Lower lobe of right lung (tissue), 2 donors: ENCODE measurements around the gene LARP1. TPM values are rescaled to one million over a fixed set of nuclear protein-coding genes. Genes with fewer than 3 reads are reported as not detected.
A peak's percentile ranks its signal among the peaks of the same experiment; 100 is the strongest.
"Not testable (repeated sequence)": the region's sequence is repeated elsewhere in the genome, so short reads cannot be mapped to it uniquely, and the experiment has no call there.

Source experiments
- ATAC-seq, 2 donors: fragments of 200-7000 bp; cut with Tn5 transposase; one replicate each; pipeline ENCODE4 v1.9.1; 2020 to 2022; ENCODE audit warnings: mild to moderate bottlenecking in 2 of 2, moderate library complexity in 2 of 2
- DNase-seq: peaks from one replicate; pipeline ENCODE4 v3.0.0-alpha.2; 2020
- H3K27ac ChIP-seq: fragments of 200-600 bp; one replicate; pipeline ENCODE4 v1.8.0; 2022
- H3K27me3 ChIP-seq: fragments of 200-600 bp; one replicate; pipeline ENCODE4 v1.8.0; 2022; ENCODE audit warnings: low read depth
- H3K36me3 ChIP-seq: fragments of 200-600 bp; one replicate; pipeline ENCODE4 v1.8.0; 2022; ENCODE audit warnings: mild to moderate bottlenecking
- H3K4me1 ChIP-seq: fragments of 200-600 bp; one replicate; pipeline ENCODE4 v1.8.0; 2022
- H3K4me3 ChIP-seq: fragments of 200-600 bp; one replicate; pipeline ENCODE4 v1.8.0; 2022; ENCODE audit warnings: mild to moderate bottlenecking
- H3K9me3 ChIP-seq: fragments of 200-600 bp; one replicate; pipeline ENCODE4 v1.8.0; 2022
- CTCF ChIP-seq: fragments of 200-600 bp; IDR thresholded peaks from one replicate; pipeline ENCODE4 v1.8.0; 2022; ENCODE audit warnings: antibody characterized with exemption, mild to moderate bottlenecking
- intact Hi-C: fragments of 100-400 bp; cut with DNase I; formaldehyde crosslinking; loops from one replicate; pipeline ENCODE4 v1.11.0; 2022
- total RNA-seq: library from RNA; stranded (reverse); fragmentation: NEBNext Ultra II Directional; extraction: Animal tissue kit (Norgen Biotek cat#: 25700); gene quantifications from one replicate; pipeline ENCODE4 v1.2.1, GENCODE V29; 2021
- donor health status: DM: no; HTN: yes; CAD: no; lungs with severe emphysema.

The LARP1 gene
- total RNA-seq, 1 donor from 2014 or later = 143 TPM

DNA sequence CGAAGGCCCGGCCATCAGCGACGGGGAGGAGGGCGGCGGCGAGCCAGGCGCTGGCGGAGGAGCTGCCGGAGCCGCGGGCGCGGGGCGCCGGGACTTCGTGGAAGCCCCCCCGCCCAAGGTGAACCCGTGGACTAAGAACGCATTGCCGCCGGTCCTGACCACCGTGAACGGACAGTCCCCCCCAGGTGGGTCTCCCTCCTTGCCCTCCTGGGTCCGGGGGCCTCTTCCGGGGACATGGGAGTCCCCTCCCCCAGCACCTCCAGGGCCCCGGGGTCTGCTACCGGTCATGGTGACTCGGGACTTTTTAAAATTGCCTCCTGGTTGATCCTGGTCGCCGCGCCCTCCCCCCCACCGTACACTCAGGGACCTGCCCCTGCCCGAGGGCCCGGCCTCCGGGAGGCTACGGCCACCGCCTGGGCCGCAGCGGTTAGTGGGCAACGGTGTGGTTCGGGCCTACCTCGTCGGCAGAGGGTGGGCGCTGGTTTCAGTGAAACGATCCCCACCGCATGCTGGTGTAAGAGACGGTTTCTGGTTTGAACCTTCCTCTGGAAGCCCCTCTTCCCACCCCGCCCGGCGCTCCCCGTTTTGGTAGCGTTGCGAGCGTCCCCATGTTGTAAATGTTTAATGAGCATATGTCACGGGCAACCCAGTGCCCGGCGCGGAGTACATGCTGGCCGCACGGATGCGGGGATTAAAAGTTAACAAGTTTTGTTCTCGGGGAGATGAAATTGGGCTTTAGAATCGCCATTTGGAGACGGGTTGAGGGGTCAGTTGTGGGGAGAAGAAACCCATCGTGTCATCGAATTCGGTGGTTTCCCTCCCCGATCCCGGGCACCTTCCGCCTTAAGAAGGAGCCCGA, 1.1 kb downstream of the LARP1 start:
- DNase-seq (peak; percentile 74), ATAC-seq (peak; percentile 26 to 39)
- H3K4me1 ChIP-seq = peaks cover 53% of the 10 kb centered on the region
- intact Hi-C loops = no loop called here
- peak overlapping the region; percentile 91 for H3K27ac ChIP-seq
- no peaks in the 10 kb centered on the region for H3K27me3 ChIP-seq
- no peak for TF ChIP-seq CTCF
- H3K9me3 ChIP-seq = no peaks in the 10 kb centered on the region
- H3K36me3 ChIP-seq = no peaks in the 10 kb centered on the region
- peak overlapping the region; percentile 81 for H3K4me3 ChIP-seq

DNA sequence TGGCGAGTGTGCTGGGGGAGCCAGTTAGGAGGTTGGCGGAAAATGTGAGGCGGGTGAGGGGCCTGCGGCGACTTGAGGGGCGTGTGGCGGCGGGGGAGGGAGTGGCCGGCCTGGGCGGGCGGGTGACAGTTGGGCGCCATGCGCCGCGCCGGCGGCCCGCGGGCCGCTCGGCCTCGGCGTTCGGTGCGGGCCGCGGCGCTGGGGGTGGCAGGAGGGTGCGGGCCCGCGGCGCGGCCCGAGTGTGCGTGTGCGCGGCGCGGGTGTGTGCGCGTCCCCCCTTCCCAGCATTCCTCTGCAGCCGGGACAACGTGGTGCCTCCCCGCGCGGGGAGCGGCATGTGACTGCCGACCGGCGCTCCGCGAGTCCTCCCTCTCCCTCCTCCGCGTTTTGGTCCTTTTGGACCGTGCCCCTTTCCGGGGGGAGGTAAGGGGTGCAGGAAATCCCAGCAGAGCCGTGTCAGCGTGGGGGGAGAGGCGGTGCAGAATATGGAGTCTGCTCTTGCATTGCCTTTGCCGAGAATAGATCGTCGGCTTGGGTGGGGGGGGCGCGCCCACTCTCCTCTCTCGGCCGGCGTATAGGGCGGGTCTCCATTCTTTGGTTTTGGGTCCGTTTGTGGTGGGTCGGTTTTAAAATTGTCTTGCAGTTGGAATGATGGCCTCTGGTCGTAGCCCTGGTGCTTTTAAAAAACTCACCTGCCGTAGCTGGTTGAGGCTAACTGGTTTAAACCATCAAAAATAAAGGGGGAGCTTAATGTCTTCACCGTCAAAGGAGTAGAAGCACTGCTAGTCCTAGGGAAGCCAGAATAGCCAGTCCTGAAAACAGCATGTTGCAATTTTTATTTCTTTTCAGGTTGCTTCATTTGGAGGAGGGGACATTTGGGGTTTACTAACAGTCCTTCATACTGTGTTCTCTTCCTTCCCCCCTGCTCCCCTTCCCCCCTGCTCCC, 2.0 kb downstream of the LARP1 start:
- no peaks in the 10 kb centered on the region for H3K36me3 ChIP-seq
- H3K27me3 ChIP-seq = no peaks in the 10 kb centered on the region
- TF ChIP-seq CTCF = no peak
- DNase-seq = peak; percentile 73
- peak; percentile 2 to 4 for ATAC-seq
- H3K9me3 ChIP-seq = no peaks in the 10 kb centered on the region
- H3K4me1 ChIP-seq = peaks cover 62% of the 10 kb centered on the region
- intact Hi-C loops = no loop called here
- H3K27ac ChIP-seq = peak overlapping the region; percentile 91
- peak overlapping the region; percentile 81 for H3K4me3 ChIP-seq

DNA sequence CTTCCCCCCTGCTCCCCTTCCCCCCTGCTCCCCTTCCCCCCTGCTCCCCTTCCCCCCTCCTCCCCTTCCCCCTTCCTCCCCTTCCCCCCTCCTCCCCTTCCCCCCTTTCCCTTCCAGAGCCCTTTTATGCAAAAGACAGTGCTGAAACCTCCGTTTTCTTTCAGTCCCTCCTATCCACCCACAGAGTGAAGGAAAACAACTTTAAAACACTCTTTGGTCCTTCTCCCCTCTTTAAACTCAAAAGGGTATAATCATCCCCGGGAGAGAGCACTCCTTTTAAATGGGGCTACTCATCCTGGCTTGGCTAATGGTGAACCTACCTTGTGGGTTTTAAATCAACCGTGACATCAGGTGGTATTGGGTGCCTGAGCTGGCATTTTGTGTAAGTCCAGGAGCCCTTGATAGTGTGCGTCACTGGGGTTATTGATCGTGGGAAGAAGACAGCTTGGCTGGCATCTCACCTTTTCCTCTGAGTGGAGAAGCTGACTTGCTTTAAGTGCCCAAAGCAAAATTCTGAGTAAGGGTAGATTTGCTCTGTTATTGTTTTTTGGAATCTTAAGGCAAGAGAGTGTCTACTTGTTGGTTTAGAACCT, 2.7 kb downstream of the LARP1 start:
- H3K27ac ChIP-seq = no peak overlapping the region
- ATAC-seq = no peak
- no peaks in the 10 kb centered on the region for H3K36me3 ChIP-seq
- no peaks in the 10 kb centered on the region for H3K9me3 ChIP-seq
- TF ChIP-seq CTCF = no peak
- no peak for DNase-seq
- H3K27me3 ChIP-seq = no peaks in the 10 kb centered on the region
- intact Hi-C loops = no loop called here
- peaks cover 70% of the 10 kb centered on the region for H3K4me1 ChIP-seq
- peak overlapping the region; percentile 39 for H3K4me3 ChIP-seq

- no peak for ATAC-seq
- Histone ChIP-seq H3K9me3 (no peaks in the 10 kb centered on the region), H3K4me3 (peak overlapping the region; percentile 39), H3K27ac (no peak overlapping the region), H3K36me3 (no peaks in the 10 kb centered on the region), H3K4me1 (peaks cover 64% of the 10 kb centered on the region), H3K27me3 (no peaks in the 10 kb centered on the region)
- intact Hi-C loops = no loop called here
- no peak for TF ChIP-seq CTCF
- DNase-seq = no peak
Observed at GRCh38 chr5:154758493-154758892, 3.3 kb downstream of the LARP1 start.

DNA sequence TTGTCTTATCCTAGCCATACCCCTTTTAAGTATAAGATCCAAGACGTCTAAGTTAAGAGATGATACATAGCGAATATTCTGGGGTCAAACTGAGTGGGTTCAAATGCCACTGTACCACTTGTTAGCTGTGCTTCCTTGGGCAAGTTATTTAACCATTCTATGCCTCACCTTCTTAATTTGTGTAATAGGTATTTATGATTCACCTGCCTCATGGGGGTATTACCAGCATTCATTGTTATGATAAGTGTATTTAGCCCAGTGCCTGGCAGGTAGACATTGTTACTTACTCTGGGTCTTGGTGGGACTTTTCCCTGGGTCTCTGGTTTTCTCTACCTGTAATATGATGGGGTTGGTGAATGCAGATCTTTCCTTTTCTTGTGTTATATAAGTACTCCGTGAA, 3.8 kb downstream of the LARP1 start:
- peaks cover 59% of the 10 kb centered on the region for H3K4me1 ChIP-seq
- no peak for TF ChIP-seq CTCF
- no peaks in the 10 kb centered on the region for H3K27me3 ChIP-seq
- H3K36me3 ChIP-seq = no peaks in the 10 kb centered on the region
- H3K4me3 ChIP-seq = no peak overlapping the region
- ATAC-seq (no peak), DNase-seq (no peak)
- no peak overlapping the region for H3K27ac ChIP-seq
- H3K9me3 ChIP-seq = no peaks in the 10 kb centered on the region
- intact Hi-C loops = no loop called here

DNA sequence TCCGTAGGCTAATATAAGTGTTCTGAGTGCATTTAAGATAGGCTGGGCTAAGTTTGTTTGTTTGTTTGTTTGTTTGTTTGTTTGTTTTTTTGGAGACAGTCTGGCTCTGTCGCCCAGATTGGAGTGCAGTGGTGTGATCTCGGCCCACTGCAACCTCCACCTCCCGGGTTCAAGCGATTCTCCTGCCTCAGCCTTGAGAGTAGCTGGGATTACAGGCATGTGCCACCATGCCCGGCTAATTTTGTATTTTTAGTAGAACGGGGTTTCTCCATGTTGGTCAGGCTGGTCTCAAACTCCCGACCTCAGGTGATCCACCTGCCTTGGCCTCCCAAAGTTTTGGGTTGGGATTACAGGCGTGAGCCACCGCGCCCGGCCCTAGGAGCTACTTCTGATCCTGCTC, 4.7 kb downstream of the LARP1 start:
- H3K9me3 ChIP-seq, DNase-seq, ATAC-seq, intact Hi-C loops, H3K4me3 ChIP-seq, H3K27ac ChIP-seq, H3K36me3 ChIP-seq, H3K27me3 ChIP-seq: not testable (repeated sequence)
- peaks cover 54% of the 10 kb centered on the region for H3K4me1 ChIP-seq
